GM12878 (cell line): Measurements from ENCODE around the gene HMSD. TPM values are rescaled to one million over a fixed set of nuclear protein-coding genes. Genes with fewer than 3 reads are reported as not detected.

Source experiments
- ATAC-seq: fragments of 200-7000 bp; cut with Tn5 transposase; 3 replicates; pipeline ENCODE4 v1.9.1; 2020; ENCODE audit warnings: mild to moderate bottlenecking, moderate library complexity
- BruUV-seq: library from RNA; stranded (reverse); fragments of 400-500 nt; replicated peaks from 2 replicates; lab custom pipeline; 2021; lab: Mats Ljungman, UMichigan
- CTCF ChIA-PET: fragments of 300-600 bp; sonication (Branson Sonifier 250); formaldehyde crosslinking; extraction: SDS; loops from one replicate; lab custom pipeline; 2021; ENCODE audit warnings: inconsistent platforms; lab: Yijun Ruan, JAX
- POLR2A ChIA-PET: fragments of 350-600 bp; formaldehyde crosslinking; extraction: SDS; loops from one replicate; lab custom pipeline; 2021; ENCODE audit warnings: inconsistent platforms; lab: Charles Lee
- RAD21 ChIA-PET: fragments of 300-600 bp; sonication (Branson Sonifier 250); formaldehyde crosslinking; loops from one replicate; lab custom pipeline; 2023; ENCODE audit warnings: antibody characterized with exemption; ENCODE audit not compliant: unreplicated experiment; lab: Charles Lee
- SMC1A ChIA-PET: fragments of 300-600 bp; sonication (Branson Sonifier 250); formaldehyde crosslinking; loops from one replicate; lab custom pipeline; 2023; ENCODE audit not compliant: unreplicated experiment, uncharacterized antibody; lab: Charles Lee
- DNase-seq: peaks from one replicate; pipeline ENCODE4 v3.0.0-alpha.2; 2011; ENCODE audit warnings: low read depth, low spot score
- FAIRE-seq: peaks from 3 replicates; lab custom pipeline; 2011; peaks lifted over from hg19 to GRCh38; lab: Jason Lieb, UNC
- H2AFZ ChIP-seq: 2 replicates; pipeline ENCODE4 v1.6.0; 2011; ENCODE audit warnings: low read depth, low read length, control low read depth; ENCODE audit not compliant: control insufficient read depth
- H3K27ac ChIP-seq: 2 replicates; pipeline ENCODE4 v1.5.1; 2011; ENCODE audit warnings: control low read depth; ENCODE audit not compliant: control insufficient read depth, insufficient read depth
- H3K27me3 ChIP-seq, 2 experiments: replicated peaks in 1 of 2; 2 replicates each; pipeline versions ENCODE4 v1.6.0 to v1.6.1; 2011; ENCODE audit warnings: low read length in 1 of 2; ENCODE audit not compliant: control insufficient read depth in 2 of 2, insufficient read depth in 2 of 2
- H3K36me3 ChIP-seq, 2 experiments: 2 replicates each; pipeline ENCODE4 v1.5.1; 2011; ENCODE audit warnings: low read length in 1 of 2; ENCODE audit not compliant: control insufficient read depth in 2 of 2, insufficient read depth in 2 of 2
- H3K4me1 ChIP-seq: 2 replicates; pipeline ENCODE4 v1.6.1; 2011; ENCODE audit warnings: mild to moderate bottlenecking, low read length, moderate library complexity, mixed read lengths; ENCODE audit not compliant: control insufficient read depth, insufficient read depth
- H3K4me2 ChIP-seq: 2 replicates; pipeline ENCODE4 v1.6.0; 2011; ENCODE audit warnings: control low read depth; ENCODE audit not compliant: control insufficient read depth, insufficient read depth
- H3K4me3 ChIP-seq: fragments of 200-600 bp; sonication (generic); 2 replicates; pipeline ENCODE4 v1.5.1; 2016
- H3K79me2 ChIP-seq: 2 replicates; pipeline ENCODE4 v1.6.0; 2011; ENCODE audit warnings: low read length; ENCODE audit not compliant: control insufficient read depth, insufficient read depth
- H3K9ac ChIP-seq: 2 replicates; pipeline ENCODE4 v1.8.0; 2011; ENCODE audit warnings: low read length, control low read depth, mixed read lengths; ENCODE audit not compliant: control insufficient read depth, insufficient read depth
- H3K9me3 ChIP-seq: replicated peaks from 3 replicates; pipeline ENCODE4 v1.5.1; 2011; ENCODE audit warnings: mild to moderate bottlenecking, low read length; ENCODE audit not compliant: control insufficient read depth, insufficient read depth
- H4K20me1 ChIP-seq: 2 replicates; pipeline ENCODE4 v1.6.0; 2011; ENCODE audit not compliant: control insufficient read depth, insufficient read depth
- ATF7 ChIP-seq: fragments of 450-650 bp; IDR thresholded peaks from 2 replicates; pipeline ENCODE4 v1.6.1; 2016; ENCODE audit warnings: low read depth, mild to moderate bottlenecking
- ETV6 ChIP-seq, 2 experiments: fragments of 450-650 bp in 1 of 2; IDR thresholded peaks in 1 of 2; conservative IDR thresholded peaks in 1 of 2; 2 replicates each; pipeline ENCODE4 v1.6.1; 2014; ENCODE audit warnings: antibody characterized with exemption in 1 of 2, borderline replicate concordance in 1 of 2, low read depth in 1 of 2, mild to moderate bottlenecking in 1 of 2, moderate library complexity in 1 of 2
- FOXK2 ChIP-seq: fragments of 450-650 bp; IDR thresholded peaks from 2 replicates; pipeline ENCODE4 v1.6.1; 2017; ENCODE audit warnings: mild to moderate bottlenecking, moderate library complexity
- HDAC6 ChIP-seq: fragments of 200-600 bp; sonication (generic); IDR thresholded peaks from one replicate; pipeline ENCODE4 v1.8.0; 2017; ENCODE audit warnings: antibody characterized with exemption; ENCODE audit not compliant: unreplicated experiment
- IRF3 ChIP-seq: fragments of 450-650 bp; IDR thresholded peaks from 2 replicates; pipeline ENCODE4 v1.6.1; 2014; ENCODE audit warnings: mild to moderate bottlenecking
- KLF5 ChIP-seq: fragments of 450-650 bp; IDR thresholded peaks from 2 replicates; pipeline ENCODE4 v1.6.1; 2014; ENCODE audit warnings: mild to moderate bottlenecking; ENCODE audit not compliant: partially characterized antibody
- MEF2A ChIP-seq: IDR thresholded peaks from 2 replicates; pipeline ENCODE4 v1.6.1; 2011; ENCODE audit warnings: low read depth, mild to moderate bottlenecking, low read length, moderate library complexity; ENCODE audit not compliant: insufficient read depth
- MEF2B ChIP-seq: fragments of 450-650 bp; IDR thresholded peaks from 2 replicates; pipeline ENCODE4 v1.6.1; 2018; ENCODE audit warnings: mild to moderate bottlenecking, moderate library complexity; ENCODE audit not compliant: partially characterized antibody, poor library complexity, severe bottlenecking
- NFIC ChIP-seq: IDR thresholded peaks from 2 replicates; pipeline ENCODE4 v1.6.1; 2012; ENCODE audit warnings: low read depth, mild to moderate bottlenecking, inconsistent platforms, low read length, moderate library complexity
- NR2F1 ChIP-seq: fragments of 450-650 bp; conservative IDR thresholded peaks from 2 replicates; pipeline ENCODE4 v1.6.1; 2017; ENCODE audit warnings: mild to moderate bottlenecking
- RCOR1 ChIP-seq: conservative IDR thresholded peaks from 2 replicates; pipeline ENCODE4 v1.6.1; 2012; ENCODE audit warnings: low read depth, low read length, improper control_type of control experiment
- RELA ChIP-seq: fragments of 450-650 bp; IDR thresholded peaks from 2 replicates; pipeline ENCODE4 v1.8.0; 2014; ENCODE audit warnings: borderline replicate concordance; ENCODE audit not compliant: partially characterized antibody
- SPI1 ChIP-seq: IDR thresholded peaks from 2 replicates; pipeline ENCODE4 v1.6.1; 2011; ENCODE audit warnings: low read depth, mild to moderate bottlenecking, low read length, moderate library complexity, borderline replicate concordance; ENCODE audit not compliant: insufficient read depth
- ZBED1 ChIP-seq: IDR thresholded peaks from 2 replicates; pipeline ENCODE4 v1.6.1; 2016; ENCODE audit warnings: borderline replicate concordance
- ZBTB33 ChIP-seq: fragments of 450-650 bp; IDR thresholded peaks from 2 replicates; pipeline ENCODE4 v1.6.1; 2017; ENCODE audit warnings: mild to moderate bottlenecking
- ZNF217 ChIP-seq: fragments of 450-650 bp; IDR thresholded peaks from 2 replicates; pipeline ENCODE4 v1.6.1; 2017; ENCODE audit warnings: antibody characterized with exemption, mild to moderate bottlenecking
- ZNF592 ChIP-seq: fragments of 450-650 bp; IDR thresholded peaks from 2 replicates; pipeline ENCODE4 v1.6.1; 2017; ENCODE audit warnings: mild to moderate bottlenecking, moderate library complexity
- WGBS: methylation state at CpG from one replicate; pipeline ENCODE4 v1.1.6; 2016; ENCODE audit warnings: low lambda C conversion rate; ENCODE audit not compliant: insufficient replicate concordance, insufficient coverage; ENCODE audit errors: missing lambda C conversion rate; 5-methylcytosine and 5-hydroxymethylcytosine counted together
- in situ Hi-C: fragments of 300-500 bp; cut with MboI; formaldehyde crosslinking; loops from 9 replicates; pipeline ENCODE4 v1.14.3; 2018; ENCODE audit warnings: mixed read lengths
- intact Hi-C: fragments of 100-400 bp; cut with micrococcal nuclease; formaldehyde crosslinking; loops from one replicate; pipeline ENCODE4 v1.14.2; 2022; ENCODE audit not compliant: unreplicated experiment
- polyA plus RNA-seq, 11 experiments: library from polyadenylated mRNA; depleted of rRNA in 4 of 11; unstranded in 6 of 11; stranded (reverse) in 5 of 11; fragments of >200 nt; fragmentation: Nextera tagmentation in 4 of 11; fragmentation: Illumina TruSeq in 1 of 11; extraction: Ambion mirVana in 4 of 11; extraction: Trizol in 1 of 11; gene quantifications; 1 replicate in 1 of 11; 2 replicates in 10 of 11; pipeline versions ENCODE4 v1.2.1 to v1.2.3, GENCODE V29; 2011 to 2016; ENCODE audit warnings: inconsistent platforms in 2 of 11, missing spikeins in 2 of 11, low read depth in 1 of 11
- total RNA-seq, 4 experiments: library from RNA; depleted of rRNA in 3 of 4; stranded (reverse); fragments of >200 nt in 3 of 4; fragmentation: Illumina TruSeq in 1 of 4; extraction: Trizol in 1 of 4; gene quantifications; 2 replicates each; pipeline versions ENCODE4 v1.2.1 to v1.2.3, GENCODE V29; 2013 to 2021

HMSD gene
- total and polyA plus RNA-seq, 10 of the 15 experiments (the other 5 are each of a cell fraction or from before 2014, with no cell fraction given): 11.7 to 83.9 (median 37.8) TPM

GRCh38 chr18:63908858-63909257 lies 40.2 kb upstream of the HMSD start:
- CTCF ChIA-PET: interaction anchor here (0.6 to 3.5 kb wide), 12 partner anchors 11 to 337 kb away, joined by 3 to 52 read pairs (median 4); partner anchors contain the start of gene HMSD
- H3K4me2 ChIP-seq: no peak overlapping the region
- TF ChIP-seq MEF2B: no peak
- no peak for TF ChIP-seq ATF7
- TF ChIP-seq ZBED1: 0 out of 2 replicates have a peak, but pooled peaks have one; percentile 37
- TF ChIP-seq SPI1: no peak
- TF ChIP-seq ZBTB33: no peak
- no peak for TF ChIP-seq KLF5
- 0 out of 4 replicates have a peak, but pooled peaks of 1 of the 2 experiments have one; percentile 8 for TF ChIP-seq ETV6 (conservative IDR thresholded peaks at IDR 0.05 in 1 of 2, IDR thresholded peaks at IDR 0.05 in 1 of 2; ENCODE audit: borderline replicate concordance in 1 of 2, low read depth in 1 of 2)
- no peak for TF ChIP-seq NR2F1
- no peak for TF ChIP-seq IRF3
- no peak for TF ChIP-seq RCOR1
- TF ChIP-seq ZNF217: no peak
- peak; percentile 40 for TF ChIP-seq RELA
- TF ChIP-seq FOXK2: no peak
- TF ChIP-seq MEF2A: no peak
- 0 out of 2 replicates have a peak, but pooled peaks have one; percentile 15 for TF ChIP-seq NFIC
- TF ChIP-seq HDAC6: no peak
- no peak for TF ChIP-seq ZNF592

More at GRCh38 chr18:63908858-63909257, 40.2 kb upstream of the HMSD start:
- Histone ChIP-seq H3K9ac (no peak overlapping the region), H3K4me1 (peaks cover 4% of the 10 kb centered on the region; the same call in 1 of the 2 replicates), H3K27me3 (no peaks in the 10 kb centered on the region), H3K27ac (peak overlapping the region; percentile 56), H3K36me3 (no peaks in the 10 kb centered on the region), H3K9me3 (no peaks in the 10 kb centered on the region; the same call in 2 of the 3 replicates), H3K79me2 (no peaks in the 10 kb centered on the region), H3K4me3 (0 out of 2 replicates have a peak overlapping the region, but pooled peaks have one; percentile 4), H4K20me1 (no peaks in the 10 kb centered on the region), H2AFZ (peak overlapping the region; percentile 6; the same call in 1 of the 2 replicates)
- ChIA-PET POLR2A (interaction anchor here (0.7 to 3.3 kb wide), 8 partner anchors 8 to 768 kb away, joined by 3 to 15 read pairs (median 4); partner anchors contain the start of gene HMSD), SMC1A (interaction anchor here (0.6 to 6.2 kb wide), 22 partner anchors 8 to 1785 kb away, joined by 3 to 99 read pairs (median 5); partner anchors contain the start of gene SERPINB2), RAD21 (interaction anchor here (1.0 to 3.6 kb wide), 10 partner anchors 10 to 46 kb away, joined by 4 to 69 read pairs (median 6); partner anchors contain the start of gene SERPINB2)
- intact Hi-C loops: no loop called here
- in situ Hi-C loops: no loop called here
- no peak for DNase-seq
- BruUV-seq: no TSS peak
- ATAC-seq: peak; percentile 76
- WGBS: 0% methylated on average over 1 of the region's 1 CpG
- FAIRE-seq: no peak
